GM12878 (cell line): Measurements from ENCODE around the gene HAPSTR1. TPM values are rescaled to one million over a fixed set of nuclear protein-coding genes. Genes with fewer than 3 reads are reported as not detected.

Experiments
- ATAC-seq: fragments of 200-7000 bp; cut with Tn5 transposase; 3 replicates; pipeline ENCODE4 v1.9.1; 2020; ENCODE audit warnings: mild to moderate bottlenecking, moderate library complexity
- BruUV-seq: library from RNA; stranded (reverse); fragments of 400-500 nt; replicated peaks from 2 replicates; lab custom pipeline; 2021; lab: Mats Ljungman, UMichigan
- CTCF ChIA-PET: fragments of 300-600 bp; sonication (Branson Sonifier 250); formaldehyde crosslinking; extraction: SDS; loops from one replicate; lab custom pipeline; 2021; ENCODE audit warnings: inconsistent platforms; lab: Yijun Ruan, JAX
- POLR2A ChIA-PET: fragments of 350-600 bp; formaldehyde crosslinking; extraction: SDS; loops from one replicate; lab custom pipeline; 2021; ENCODE audit warnings: inconsistent platforms; lab: Charles Lee
- RAD21 ChIA-PET: fragments of 300-600 bp; sonication (Branson Sonifier 250); formaldehyde crosslinking; loops from one replicate; lab custom pipeline; 2023; ENCODE audit warnings: antibody characterized with exemption; ENCODE audit not compliant: unreplicated experiment; lab: Charles Lee
- SMC1A ChIA-PET: fragments of 300-600 bp; sonication (Branson Sonifier 250); formaldehyde crosslinking; loops from one replicate; lab custom pipeline; 2023; ENCODE audit not compliant: unreplicated experiment, uncharacterized antibody; lab: Charles Lee
- DNase-seq: peaks from one replicate; pipeline ENCODE4 v3.0.0-alpha.2; 2011; ENCODE audit warnings: low read depth, low spot score
- FAIRE-seq: peaks from 3 replicates; lab custom pipeline; 2011; peaks lifted over from hg19 to GRCh38; lab: Jason Lieb, UNC
- H2AFZ ChIP-seq: 2 replicates; pipeline ENCODE4 v1.6.0; 2011; ENCODE audit warnings: low read depth, low read length, control low read depth; ENCODE audit not compliant: control insufficient read depth
- H3K27ac ChIP-seq: 2 replicates; pipeline ENCODE4 v1.5.1; 2011; ENCODE audit warnings: control low read depth; ENCODE audit not compliant: control insufficient read depth, insufficient read depth
- H3K27me3 ChIP-seq, 2 experiments: replicated peaks in 1 of 2; 2 replicates each; pipeline versions ENCODE4 v1.6.0 to v1.6.1; 2011; ENCODE audit warnings: low read length in 1 of 2; ENCODE audit not compliant: control insufficient read depth in 2 of 2, insufficient read depth in 2 of 2
- H3K36me3 ChIP-seq, 2 experiments: 2 replicates each; pipeline ENCODE4 v1.5.1; 2011; ENCODE audit warnings: low read length in 1 of 2; ENCODE audit not compliant: control insufficient read depth in 2 of 2, insufficient read depth in 2 of 2
- H3K4me1 ChIP-seq: 2 replicates; pipeline ENCODE4 v1.6.1; 2011; ENCODE audit warnings: mild to moderate bottlenecking, low read length, moderate library complexity, mixed read lengths; ENCODE audit not compliant: control insufficient read depth, insufficient read depth
- H3K4me2 ChIP-seq: 2 replicates; pipeline ENCODE4 v1.6.0; 2011; ENCODE audit warnings: control low read depth; ENCODE audit not compliant: control insufficient read depth, insufficient read depth
- H3K4me3 ChIP-seq: fragments of 200-600 bp; sonication (generic); 2 replicates; pipeline ENCODE4 v1.5.1; 2016
- H3K79me2 ChIP-seq: 2 replicates; pipeline ENCODE4 v1.6.0; 2011; ENCODE audit warnings: low read length; ENCODE audit not compliant: control insufficient read depth, insufficient read depth
- H3K9ac ChIP-seq: 2 replicates; pipeline ENCODE4 v1.8.0; 2011; ENCODE audit warnings: low read length, control low read depth, mixed read lengths; ENCODE audit not compliant: control insufficient read depth, insufficient read depth
- H3K9me3 ChIP-seq: replicated peaks from 3 replicates; pipeline ENCODE4 v1.5.1; 2011; ENCODE audit warnings: mild to moderate bottlenecking, low read length; ENCODE audit not compliant: control insufficient read depth, insufficient read depth
- H4K20me1 ChIP-seq: 2 replicates; pipeline ENCODE4 v1.6.0; 2011; ENCODE audit not compliant: control insufficient read depth, insufficient read depth
- POLR2AphosphoS5 ChIP-seq: IDR thresholded peaks from 2 replicates; pipeline ENCODE4 v1.6.1; 2011; ENCODE audit warnings: mild to moderate bottlenecking, low read length, inconsistent platforms
- ZNF384 ChIP-seq: IDR thresholded peaks from 2 replicates; pipeline ENCODE4 v1.6.1; 2012; ENCODE audit warnings: low read depth, mild to moderate bottlenecking, low read length, improper control_type of control experiment, borderline replicate concordance
- WGBS: methylation state at CpG from one replicate; pipeline ENCODE4 v1.1.6; 2016; ENCODE audit warnings: low lambda C conversion rate; ENCODE audit not compliant: insufficient replicate concordance, insufficient coverage; ENCODE audit errors: missing lambda C conversion rate; 5-methylcytosine and 5-hydroxymethylcytosine counted together
- in situ Hi-C: fragments of 300-500 bp; cut with MboI; formaldehyde crosslinking; loops from 9 replicates; pipeline ENCODE4 v1.14.3; 2018; ENCODE audit warnings: mixed read lengths
- intact Hi-C: fragments of 100-400 bp; cut with micrococcal nuclease; formaldehyde crosslinking; loops from one replicate; pipeline ENCODE4 v1.14.2; 2022; ENCODE audit not compliant: unreplicated experiment
- polyA plus RNA-seq, 11 experiments: library from polyadenylated mRNA; depleted of rRNA in 4 of 11; unstranded in 6 of 11; stranded (reverse) in 5 of 11; fragments of >200 nt; fragmentation: Nextera tagmentation in 4 of 11; fragmentation: Illumina TruSeq in 1 of 11; extraction: Ambion mirVana in 4 of 11; extraction: Trizol in 1 of 11; gene quantifications; 1 replicate in 1 of 11; 2 replicates in 10 of 11; pipeline versions ENCODE4 v1.2.1 to v1.2.3, GENCODE V29; 2011 to 2016; ENCODE audit warnings: inconsistent platforms in 2 of 11, missing spikeins in 2 of 11, low read depth in 1 of 11
- total RNA-seq, 4 experiments: library from RNA; depleted of rRNA in 3 of 4; stranded (reverse); fragments of >200 nt in 3 of 4; fragmentation: Illumina TruSeq in 1 of 4; extraction: Trizol in 1 of 4; gene quantifications; 2 replicates each; pipeline versions ENCODE4 v1.2.1 to v1.2.3, GENCODE V29; 2013 to 2021

Gene HAPSTR1
- total and polyA plus RNA-seq, 10 of the 15 experiments (the other 5 are each of a cell fraction or from before 2014, with no cell fraction given) = 8.7 to 52.5 (median 23.1) TPM

DNA sequence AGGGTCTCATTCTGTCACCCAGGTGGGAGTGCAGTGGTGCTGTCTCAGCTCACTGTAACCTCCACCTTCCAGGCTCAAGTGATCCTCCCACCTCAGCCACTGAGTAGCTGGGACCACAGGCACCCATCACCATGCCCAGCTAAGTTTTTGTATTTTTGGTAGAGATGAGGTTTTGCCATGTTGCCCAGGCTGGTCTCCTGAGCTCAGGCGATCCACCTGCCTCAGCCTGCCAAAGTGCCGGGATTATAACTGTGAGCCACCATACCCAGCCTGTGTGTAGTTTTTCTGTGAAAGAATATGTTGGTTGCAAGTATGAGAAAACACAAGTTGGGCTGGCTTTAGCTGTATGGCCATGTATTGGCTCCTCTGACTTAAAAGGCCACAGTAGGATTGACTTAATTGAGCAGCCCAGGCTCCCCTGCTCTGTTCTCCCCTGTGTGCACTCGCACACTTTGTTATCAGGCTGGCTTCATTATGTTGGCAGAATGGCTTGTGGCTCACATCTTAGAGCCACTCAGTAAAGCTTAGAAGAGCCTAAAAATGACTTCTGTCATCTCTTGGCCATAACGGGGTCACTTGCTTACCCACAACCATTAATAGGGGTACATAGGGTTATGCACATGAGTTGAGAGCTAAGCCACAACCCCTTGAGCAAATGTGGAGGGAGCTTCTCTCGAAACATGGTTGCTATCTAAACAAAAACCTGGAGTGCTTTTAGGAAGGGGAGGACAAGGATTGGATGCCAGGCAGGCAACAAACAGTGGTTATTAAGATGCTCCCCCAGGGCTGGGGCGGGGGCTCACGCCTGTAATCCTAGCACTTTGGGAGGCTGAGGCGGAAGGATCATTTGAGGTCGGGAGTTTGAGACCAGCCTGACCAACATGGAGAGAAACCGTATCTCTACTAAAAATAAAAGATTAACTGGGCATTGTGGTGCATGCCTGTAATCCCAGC, 6.1 kb downstream of the HAPSTR1 start:
- no peak for DNase-seq
- Histone ChIP-seq H3K4me1 (peaks cover 18% of the 10 kb centered on the region), H3K36me3 (peaks cover 0 to 5% of the 10 kb centered on the region in 2 experiments; a peak in 2 of 4 replicates), H3K9ac (no peak overlapping the region), H3K9me3 (no peaks in the 10 kb centered on the region), H4K20me1 (peaks cover 15% of the 10 kb centered on the region), H3K79me2 (peaks cover 100% of the 10 kb centered on the region), H3K4me3 (peak overlapping the region; percentile 44), H3K27ac (no peak overlapping the region), H3K27me3 (no peaks in the 10 kb centered on the region), H2AFZ (no peak overlapping the region), H3K4me2 (peak overlapping the region; percentile 45)
- no TSS peak for BruUV-seq
- CTCF ChIA-PET = interaction anchor here (0.6 to 7.9 kb wide), 7 partner anchors 12 to 167 kb away, joined by 3 to 33 read pairs (median 3); no protein-coding TSS in a partner anchor
- ATAC-seq = peak; percentile 17
- RAD21 ChIA-PET = interaction anchor here (0.8 to 1.2 kb wide), 2 partner anchors 30 to 36 kb away, joined by 3 read pairs; no protein-coding TSS in a partner anchor
- POLR2A ChIA-PET = interaction anchor here (0.6 to 1.8 kb wide), 2 partner anchors 13 to 1737 kb away, joined by 3 to 4 read pairs; no protein-coding TSS in a partner anchor
- SMC1A ChIA-PET = interaction anchor here (0.7 to 7.6 kb wide), 5 partner anchors 29 to 161 kb away, joined by 3 to 44 read pairs (median 4); no protein-coding TSS in a partner anchor
- intact Hi-C loops = no loop called here
- FAIRE-seq = no peak
- in situ Hi-C loops = no loop called here
- 89% methylated on average over 10 of the region's 10 CpGs for WGBS
- TF ChIP-seq POLR2AphosphoS5 = peak; percentile 35; the same call in 1 of the 2 replicates
- TF ChIP-seq ZNF384 = no peak
